Mesangial cell (primary cell): ENCODE results near the gene PTPN18. TPM values are rescaled to one million over a fixed set of nuclear protein-coding genes. Genes with fewer than 3 reads are reported as not detected.

ENCODE experiments used
- total RNA-seq: library from RNA; depleted of rRNA; stranded (reverse); fragments of >200 nt; gene quantifications from 2 replicates; pipeline ENCODE4 v1.2.3, GENCODE V29; 2015

The PTPN18 gene
- 26.7 and 30.7 TPM in 2 replicates for total RNA-seq

GRCh38 chr2:130355578-130356431 lies at the start of gene PTPN18:
PTPN18 (plus strand) TSS chr2:130356056; CDS start chr2:130356108, 52 bp downstream.

GRCh38 chr2:130342533-130343275 lies 13.2 kb upstream of the PTPN18 start, which contains the start of gene IMP4:
IMP4 (plus strand) TSS chr2:130342897; CDS start chr2:130342933, 36 bp downstream.

Other genes starting within 250 kb of the PTPN18 start
- 0.16 TPM in 1 of 2 replicates, not detected in the other for gene POTEF, start 226.8 kb upstream of the PTPN18 start, total RNA-seq
- 8.8 and 23.8 TPM in 2 replicates for gene CCDC74B, start 210.9 kb upstream of the PTPN18 start, total RNA-seq
- gene SMPD4, start 174.5 kb upstream of the PTPN18 start, total RNA-seq: 61.1 and 109 TPM in 2 replicates
- gene MZT2B, start 173.8 kb upstream of the PTPN18 start, total RNA-seq: 314 and 361 TPM in 2 replicates
- not detected in 2 replicates for gene TUBA3E, start 157.6 kb upstream of the PTPN18 start, total RNA-seq
- 84.6 and 133 TPM in 2 replicates for gene IMP4, start 13.2 kb upstream of the PTPN18 start, total RNA-seq
- gene POTEI, start 153.3 kb downstream of the PTPN18 start, total RNA-seq: not detected in 2 replicates
- not detected in 2 replicates for gene CFC1B, start 165.2 kb downstream of the PTPN18 start, total RNA-seq
- not detected in 2 replicates for gene CFC1, start 243.5 kb downstream of the PTPN18 start, total RNA-seq